ENCODE measurements around the gene IL17D. TPM values are rescaled to one million over a fixed set of nuclear protein-coding genes. Genes with fewer than 3 reads are reported as not detected.

The IL17D gene
- total RNA-seq, 4 donors from 2014 or later, result 4.2 to 9.9 (median 6.7) TPM

GRCh38 chr13:20767309-20767943, 63.9 kb downstream of the IL17D start:
- intact Hi-C loops (cut with DNase I), result no loop called here
- Histone ChIP-seq H3K4me1 (peaks cover under 1 to 6% (median 4%) of the 10 kb centered on the region in 4 donors), H3K36me3 (peaks cover 0 to 22% (median 0%) of the 10 kb centered on the region in 4 donors), H3K27ac (replicated peaks in 1 of 4) (no peak overlapping the region), H3K9me3 (peaks cover 0 to 11% (median 3%) of the 10 kb centered on the region in 4 donors), H3K4me3 (no peak overlapping the region), H3K27me3 (no peaks in the 10 kb centered on the region)
- TF ChIP-seq POLR2A (IDR thresholded peaks at IDR 0.05; ENCODE audit: low read depth), result no peak
- no peak for TF ChIP-seq EP300 (IDR thresholded peaks at IDR 0.05)
- TF ChIP-seq POLR2AphosphoS5 (IDR thresholded peaks at IDR 0.05), result no peak
- TF ChIP-seq CTCF (IDR thresholded peaks at IDR 0.05), result no peak
- no peak for DNase-seq (ENCODE audit: extremely low spot score)
- 93% methylated on average over 2 of the region's 2 CpGs for WGBS

GRCh38 chr13:20769091-20769490, 65.6 kb downstream of the IL17D start:
- peaks cover 0 to 22% (median 0%) of the 10 kb centered on the region in 4 donors for H3K36me3 ChIP-seq
- 29% methylated on average over 2 of the region's 2 CpGs for WGBS
- TF ChIP-seq POLR2AphosphoS5 (IDR thresholded peaks at IDR 0.05) (no peak), EP300 (IDR thresholded peaks at IDR 0.05) (no peak), POLR2A (IDR thresholded peaks at IDR 0.05; ENCODE audit: low read depth) (no peak)
- no peak for DNase-seq (ENCODE audit: extremely low spot score)
- no peaks in the 10 kb centered on the region for H3K27me3 ChIP-seq
- H3K27ac ChIP-seq (replicated peaks in 1 of 4), result no peak overlapping the region
- intact Hi-C loops (cut with DNase I), result no loop called here
- no peak overlapping the region for H3K4me3 ChIP-seq
- peaks cover 0 to 11% (median 3%) of the 10 kb centered on the region in 4 donors for H3K9me3 ChIP-seq
- H3K4me1 ChIP-seq, result peaks cover 8 to 13% (median 12%) of the 10 kb centered on the region in 4 donors

GRCh38 chr13:20769834-20770233, 66.3 kb downstream of the IL17D start:
- 100% methylated on average over 1 of the region's 1 CpG for WGBS
- DNase-seq (ENCODE audit: extremely low spot score), result no peak
- Histone ChIP-seq H3K27ac (replicated peaks in 1 of 4) (no peak overlapping the region), H3K4me3 (no peak overlapping the region), H3K4me1 (peaks cover 8 to 15% (median 14%) of the 10 kb centered on the region in 4 donors), H3K27me3 (no peaks in the 10 kb centered on the region), H3K9me3 (peaks cover 0 to 11% (median 3%) of the 10 kb centered on the region in 4 donors), H3K36me3 (peaks cover 0 to 22% (median 0%) of the 10 kb centered on the region in 4 donors)
- intact Hi-C loops (cut with DNase I), result loop anchor here (5.0 kb wide), 2 partner anchors 42 to 58 kb away; no protein-coding TSS in a partner anchor
- TF ChIP-seq POLR2A (IDR thresholded peaks at IDR 0.05; ENCODE audit: low read depth) (no peak), EP300 (IDR thresholded peaks at IDR 0.05) (no peak), CTCF (IDR thresholded peaks at IDR 0.05) (no peak), POLR2AphosphoS5 (IDR thresholded peaks at IDR 0.05) (no peak)

Other genes starting within 250 kb of the IL17D start
- gene CRYL1, start 177.8 kb upstream of the IL17D start, total RNA-seq, result 10 to 100 TPM; 42.3 to 59.3 (median 45.4) TPM
- gene IFT88, start 136.5 kb upstream of the IL17D start, total RNA-seq, result 10 to 100 TPM; 10.4 to 13.7 (median 11.5) TPM
- 10 to 100 TPM; 13.1 to 18.7 (median 14.8) TPM for gene EEF1AKMT1, start 70.3 kb downstream of the IL17D start, total RNA-seq
- 10 to 100 TPM; 12.6 to 17.3 (median 15.2) TPM for gene XPO4, start 199.0 kb downstream of the IL17D start, total RNA-seq